Renal cortical epithelial cell (primary cell): ENCODE measurements around the gene SPIRE1. TPM values are rescaled to one million over a fixed set of nuclear protein-coding genes. Genes with fewer than 3 reads are reported as not detected.
A peak's percentile ranks its signal among the peaks of the same experiment; 100 is the strongest.
"Not testable (repeated sequence)": the region's sequence is repeated elsewhere in the genome, so short reads cannot be mapped to it uniquely, and the experiment has no call there.

Source experiments
- DNase-seq: peaks from one replicate; pipeline ENCODE4 v3.0.0-alpha.2; 2011; ENCODE audit warnings: low read depth
- total RNA-seq: library from RNA; depleted of rRNA; stranded (reverse); fragments of >200 nt; gene quantifications from 2 replicates; pipeline ENCODE4 v1.2.3, GENCODE V29; 2014

The SPIRE1 gene
- total RNA-seq, 1 donor from 2014 or later = 45.9 TPM

DNA sequence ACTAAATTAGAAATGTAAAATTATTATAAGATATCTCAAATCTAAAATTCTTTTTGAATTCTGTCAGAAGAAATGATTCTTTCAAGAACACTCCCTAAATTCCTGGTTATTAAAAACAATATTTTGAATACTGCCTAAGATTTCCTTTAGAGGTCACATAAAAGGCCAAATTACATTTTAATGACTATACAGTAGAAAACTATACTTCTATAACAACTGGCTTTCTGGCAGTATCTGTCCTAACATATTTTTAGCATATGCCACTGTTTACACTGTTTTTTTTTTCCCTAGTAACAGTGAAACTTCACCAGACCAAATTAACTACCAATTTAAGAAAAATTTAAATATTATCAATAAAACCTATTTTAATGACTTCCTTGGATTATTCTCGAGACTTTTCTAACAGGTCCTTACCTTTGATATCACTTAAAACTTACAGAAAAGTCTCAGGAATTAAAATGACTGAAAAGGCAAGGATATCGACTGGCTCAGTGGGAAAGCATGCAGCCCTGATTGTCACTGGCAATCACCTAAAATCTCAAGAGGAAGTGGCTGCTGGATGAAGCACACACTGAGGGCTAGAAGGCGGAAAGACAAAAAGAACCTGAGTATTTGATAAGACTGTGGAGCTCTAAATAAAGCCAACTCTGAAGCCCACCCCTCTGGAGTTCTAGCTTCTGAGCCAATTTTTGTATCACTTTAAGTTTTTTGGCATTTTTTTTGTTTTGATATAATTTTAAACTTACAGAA, 59.6 kb downstream of the SPIRE1 start:
- DNase-seq = no peak

DNA sequence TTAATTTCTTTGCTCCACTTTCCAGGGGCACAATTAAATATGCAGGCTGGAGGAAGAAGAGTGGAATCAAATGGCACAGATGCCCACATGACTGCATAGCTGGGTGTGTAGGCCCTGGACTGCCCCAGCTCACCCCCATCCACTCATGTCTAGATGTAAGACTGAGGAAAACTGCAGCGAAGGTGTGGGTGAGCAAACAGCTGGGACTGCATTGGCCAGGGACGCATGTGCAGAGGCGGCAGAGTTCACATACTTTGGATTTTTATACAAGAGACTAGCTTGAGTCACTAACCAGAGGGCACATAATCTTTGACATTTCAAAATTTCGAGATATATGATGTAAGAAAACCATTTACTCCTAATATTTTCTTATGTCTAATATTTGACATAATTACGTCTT, 60.1 kb downstream of the SPIRE1 start:
- DNase-seq = peak; percentile 90

DNA sequence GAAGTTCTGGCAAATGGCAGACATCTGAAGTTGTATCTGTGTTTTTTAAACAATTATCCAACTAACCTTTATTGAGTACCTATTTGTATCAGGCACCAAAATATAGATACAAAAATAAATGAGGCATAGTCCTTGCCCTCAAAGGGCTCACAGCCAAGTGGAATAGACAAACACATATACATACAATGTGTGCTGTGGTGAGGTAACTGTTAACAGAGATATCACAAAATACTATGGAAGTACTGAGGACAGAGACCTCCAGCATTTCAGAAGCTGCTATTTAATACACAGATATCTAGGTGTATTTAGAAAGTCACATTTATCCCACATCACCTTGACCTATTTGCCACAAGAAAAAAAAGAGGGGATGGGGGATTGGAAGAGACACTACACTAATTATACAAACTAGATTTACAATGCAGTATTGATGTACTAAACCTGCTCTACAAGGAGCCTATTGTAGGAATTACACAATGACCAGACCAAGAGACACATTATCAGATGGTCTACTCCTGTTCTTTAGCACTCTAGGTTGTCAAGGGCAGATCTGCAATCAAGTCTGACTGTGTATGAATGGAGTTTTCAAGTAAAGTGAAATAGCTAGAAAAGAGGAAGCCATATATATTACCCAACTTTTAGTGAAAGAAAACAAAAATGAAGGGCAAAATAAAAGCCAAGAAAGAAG, 62.2 kb downstream of the SPIRE1 start:
- DNase-seq = no peak

DNA sequence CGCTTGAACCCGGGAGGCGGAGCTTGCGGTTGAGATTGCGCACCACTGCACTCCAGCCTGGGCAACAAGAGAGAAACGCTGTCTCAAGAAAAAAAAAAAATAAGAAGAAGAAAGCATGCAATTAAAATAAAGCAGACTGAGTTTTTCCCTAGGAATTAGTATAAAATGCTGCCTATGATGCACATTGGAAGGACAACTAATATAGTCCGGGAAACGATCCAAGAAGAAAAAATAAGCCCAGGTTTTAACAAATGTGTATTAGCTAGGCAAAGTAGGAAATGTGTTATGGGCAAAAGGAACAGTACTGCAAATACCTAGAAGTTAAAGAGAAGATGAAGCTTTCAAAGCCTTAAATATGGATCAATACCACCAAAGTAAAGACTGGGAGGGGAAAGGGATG, 64.0 kb downstream of the SPIRE1 start:
- no peak for DNase-seq

DNA sequence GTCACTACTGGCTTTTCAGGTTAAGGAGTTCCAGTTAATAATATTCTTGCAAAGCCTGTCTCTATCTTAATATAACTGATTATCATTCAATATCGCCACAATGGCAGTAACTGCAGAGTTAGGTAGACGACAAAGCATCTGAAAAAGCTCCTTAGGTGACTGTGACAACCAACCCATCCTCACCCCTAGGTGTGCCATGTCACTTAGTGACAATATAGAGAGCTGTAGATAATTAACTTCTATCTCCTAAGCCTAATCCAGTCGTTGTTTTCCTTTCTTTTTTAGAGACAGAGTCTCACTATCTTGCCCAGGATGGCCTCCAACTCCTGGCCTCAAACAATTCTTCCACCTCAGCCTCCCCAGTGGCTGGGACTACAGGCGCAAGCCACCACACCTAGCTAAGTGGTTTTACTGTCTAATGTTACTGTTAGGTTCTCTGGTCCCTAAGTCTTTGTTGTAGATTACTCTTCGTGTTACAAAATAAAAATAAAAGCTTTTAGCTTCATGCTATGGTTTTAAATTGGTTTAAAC, 65.2 kb downstream of the SPIRE1 start:
- DNase-seq = no peak

DNA sequence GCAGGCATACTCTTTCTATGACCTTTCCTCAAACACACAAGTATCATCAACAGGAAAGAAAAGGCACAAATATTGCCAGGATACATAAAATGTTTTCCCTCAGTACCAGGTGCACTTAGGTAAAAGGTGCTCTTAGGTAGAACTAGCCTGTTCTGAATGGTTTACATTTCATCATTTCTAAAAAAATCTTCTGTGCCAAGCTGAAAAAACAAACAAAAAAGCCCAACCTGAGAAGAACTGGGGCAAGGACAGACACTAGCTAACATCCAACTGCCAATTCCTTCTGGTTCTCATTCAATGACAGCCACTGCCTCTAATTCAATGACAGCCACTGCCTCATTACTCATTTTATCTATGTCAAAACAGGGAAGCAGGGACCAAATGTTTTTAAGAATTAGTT, 68.5 kb downstream of the SPIRE1 start:
- DNase-seq = no peak

DNA sequence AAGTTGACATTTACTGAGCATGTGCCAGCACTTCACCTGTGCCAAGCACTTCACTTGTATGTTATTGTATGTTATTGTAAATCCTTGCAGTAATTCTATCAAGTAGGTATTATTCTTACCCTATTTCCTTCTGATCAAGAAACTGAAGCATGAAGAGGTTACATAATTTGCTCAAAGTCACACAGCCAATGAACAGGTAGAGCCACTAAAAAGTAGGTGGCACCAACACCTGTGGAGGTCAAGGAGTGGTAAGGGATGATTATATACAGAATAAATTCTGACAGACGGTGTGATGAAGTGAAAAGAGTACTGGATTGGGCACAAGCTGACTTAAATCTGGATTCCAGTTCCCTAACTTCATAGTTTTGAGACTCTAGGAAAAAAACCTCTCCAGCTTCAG, 71.0 kb downstream of the SPIRE1 start:
- DNase-seq = no peak

DNA sequence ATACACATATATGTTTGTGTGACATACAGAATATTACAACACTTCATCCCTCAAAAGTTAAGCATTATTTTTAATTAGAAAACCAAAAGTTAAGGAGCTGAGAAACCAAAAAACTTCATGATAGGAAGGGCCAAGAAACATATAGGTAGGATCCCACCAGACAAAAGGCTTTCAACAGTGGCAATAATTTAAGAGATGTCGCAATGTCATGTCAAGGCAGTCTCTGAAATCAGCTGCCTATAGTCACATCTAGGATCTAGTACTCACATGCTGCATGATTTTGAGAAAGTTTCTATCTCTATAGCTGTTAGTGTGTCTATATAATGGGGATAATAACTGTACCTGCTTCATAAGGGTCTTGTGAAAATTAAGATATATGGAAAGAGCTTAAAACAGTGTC, 72.7 kb downstream of the SPIRE1 start:
- no peak for DNase-seq

DNA sequence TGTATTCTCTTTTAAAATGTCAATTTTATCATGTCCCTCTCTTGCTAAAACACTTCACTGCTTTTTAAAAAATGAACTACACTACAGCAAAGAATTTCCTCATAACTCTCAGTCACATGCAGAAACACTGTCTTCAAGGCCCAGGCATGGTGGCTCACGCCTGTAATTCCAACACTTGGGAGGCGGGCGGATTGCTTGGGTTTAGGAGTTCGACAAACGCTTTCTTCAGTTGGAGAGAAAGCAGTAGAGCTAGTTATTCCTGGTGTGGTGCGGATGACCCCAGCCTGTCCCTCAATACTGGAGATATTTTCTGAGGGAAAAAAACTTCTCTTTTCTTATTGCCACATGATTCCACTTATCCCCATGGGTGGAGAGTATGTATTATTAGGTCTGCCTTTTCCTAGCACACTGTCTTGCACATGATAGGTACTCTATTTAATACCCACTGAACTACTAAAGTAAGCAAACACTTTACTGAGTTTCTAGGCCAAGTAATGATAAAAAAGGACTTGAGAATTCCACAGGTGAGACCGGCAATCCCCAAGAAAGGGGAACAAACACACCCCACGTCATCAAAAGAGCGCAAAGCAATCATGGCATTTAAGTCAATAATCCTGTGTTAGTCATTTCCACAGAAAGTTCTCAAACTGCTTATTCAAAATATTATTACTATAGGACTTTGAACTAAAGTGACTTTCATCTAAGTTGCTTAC, 77.1 kb downstream of the SPIRE1 start:
- no peak for DNase-seq

DNA sequence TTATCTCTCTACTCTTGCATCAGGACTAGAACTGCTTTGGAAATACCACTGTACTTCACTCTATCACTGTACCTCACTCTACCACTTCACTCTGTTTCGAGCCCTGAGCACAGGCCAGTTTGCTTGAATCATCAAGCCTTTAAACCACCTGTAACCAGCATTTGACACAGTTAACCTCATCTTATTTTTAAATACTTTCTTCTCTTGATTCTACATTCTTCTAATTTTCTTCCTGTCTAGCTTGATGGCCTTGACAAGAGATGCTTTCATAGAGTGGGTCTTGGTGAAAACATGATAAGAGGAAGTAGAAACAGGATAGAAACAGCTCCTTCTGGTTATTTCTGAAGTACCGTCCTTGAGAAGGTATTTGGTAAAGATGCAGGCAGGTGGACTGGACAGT, 78.1 kb downstream of the SPIRE1 start:
- no peak for DNase-seq

DNA sequence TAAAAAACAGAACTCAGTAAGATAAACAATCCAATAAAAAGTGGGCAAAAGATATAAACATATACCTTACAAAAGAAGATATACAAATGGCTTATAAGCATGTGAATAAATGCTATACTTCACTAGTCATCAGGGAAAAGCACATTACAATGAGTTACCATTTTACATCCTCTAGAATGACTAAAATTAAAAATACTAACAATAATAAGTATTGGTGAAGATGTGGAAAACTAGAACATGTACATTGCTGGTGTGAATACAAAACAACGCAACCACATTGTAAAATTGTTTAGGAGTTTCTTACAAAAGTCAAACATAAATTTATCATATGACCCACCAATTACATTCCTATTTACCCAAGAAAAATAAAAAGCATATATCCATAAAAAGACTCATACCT, 80.1 kb downstream of the SPIRE1 start:
- DNase-seq = no peak

DNA sequence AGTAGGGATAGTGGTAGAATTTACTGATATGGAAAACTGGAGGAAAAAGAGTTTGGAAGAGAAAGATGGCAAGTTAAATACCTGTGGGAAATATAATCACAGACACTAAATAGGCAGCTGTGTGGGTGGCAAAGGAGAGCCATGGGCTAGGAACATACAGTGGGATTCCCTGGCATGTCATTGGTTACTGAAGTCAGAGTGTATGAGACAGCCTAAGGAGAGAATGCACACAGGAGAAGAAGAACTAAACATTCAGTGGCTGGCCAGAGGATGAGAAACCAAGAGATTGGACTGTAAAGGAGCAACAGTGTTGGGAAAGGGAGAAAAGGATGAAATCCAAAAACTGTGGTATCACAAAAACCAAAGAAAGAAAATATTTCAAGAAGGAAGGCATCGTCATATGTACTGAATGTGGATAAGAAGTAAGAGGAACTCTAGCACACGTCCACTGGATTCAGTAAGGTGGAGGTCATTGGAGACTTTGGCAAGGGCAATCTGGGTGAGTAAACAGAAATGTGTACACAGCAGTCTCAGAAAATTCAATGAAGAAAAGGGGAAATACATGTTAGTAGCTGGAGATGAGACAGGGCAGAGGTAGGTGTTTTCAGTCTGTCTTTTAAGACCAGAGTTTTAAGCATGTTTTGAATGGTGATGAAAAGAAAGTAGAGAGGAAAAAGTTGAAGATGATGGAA, 83.3 kb downstream of the SPIRE1 start:
- no peak for DNase-seq

DNA sequence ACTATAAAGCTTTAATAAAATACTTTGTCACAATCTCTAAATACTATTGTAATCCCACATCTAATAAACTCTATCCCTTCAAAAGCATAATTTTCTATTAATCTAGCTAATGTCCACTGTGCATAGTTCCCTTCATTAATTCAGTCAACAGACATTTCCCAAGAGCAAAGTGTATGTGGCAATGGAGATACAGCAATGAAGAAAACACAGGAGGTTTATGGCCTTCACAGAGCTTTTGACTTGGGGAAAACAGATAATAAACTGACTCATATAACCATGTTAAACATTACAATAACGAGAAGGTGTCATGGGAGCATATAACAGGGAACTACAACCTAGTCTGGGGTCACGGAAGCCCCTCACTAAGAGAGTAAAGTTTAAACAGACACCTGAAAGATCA, 86.3 kb downstream of the SPIRE1 start:
- peak; percentile 57 for DNase-seq

DNA sequence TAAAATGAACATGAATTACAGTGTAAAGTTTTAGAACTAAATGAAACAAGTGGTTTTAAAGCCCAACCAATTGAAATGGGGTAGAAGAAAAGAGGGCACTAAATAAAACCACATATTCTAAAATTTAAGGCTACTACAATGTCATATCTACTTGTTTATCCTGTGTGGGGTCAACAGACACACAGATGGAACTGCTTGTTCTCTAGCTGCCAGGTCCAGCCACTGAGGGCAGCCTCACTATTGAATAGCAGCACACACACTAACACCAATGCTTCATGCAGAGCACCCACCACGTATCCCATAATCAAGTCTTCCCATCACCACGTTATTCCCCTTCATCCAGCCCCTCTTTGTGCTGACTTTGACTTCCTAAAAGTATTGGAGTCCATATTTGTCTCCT, 88.1 kb downstream of the SPIRE1 start:
- no peak for DNase-seq

DNA sequence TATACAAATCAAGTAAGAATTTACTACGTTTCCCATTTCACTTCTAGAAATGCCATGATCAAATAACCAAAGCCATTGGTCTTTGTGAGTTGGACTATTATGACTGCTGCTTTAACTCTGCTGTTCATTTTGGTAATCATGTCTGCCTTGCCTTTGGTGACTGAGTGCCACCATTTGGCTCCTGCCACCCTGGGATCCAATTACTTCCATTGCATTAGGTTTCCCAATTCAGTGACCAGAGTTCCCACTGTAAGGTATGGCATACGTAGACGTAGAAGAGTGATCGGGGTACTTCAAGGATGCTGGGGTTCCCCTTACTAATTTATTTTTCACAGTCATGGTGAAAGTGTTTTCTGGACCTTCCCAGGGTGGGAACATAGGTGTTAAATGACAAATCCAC, 90.1 kb downstream of the SPIRE1 start:
- no peak for DNase-seq

DNA sequence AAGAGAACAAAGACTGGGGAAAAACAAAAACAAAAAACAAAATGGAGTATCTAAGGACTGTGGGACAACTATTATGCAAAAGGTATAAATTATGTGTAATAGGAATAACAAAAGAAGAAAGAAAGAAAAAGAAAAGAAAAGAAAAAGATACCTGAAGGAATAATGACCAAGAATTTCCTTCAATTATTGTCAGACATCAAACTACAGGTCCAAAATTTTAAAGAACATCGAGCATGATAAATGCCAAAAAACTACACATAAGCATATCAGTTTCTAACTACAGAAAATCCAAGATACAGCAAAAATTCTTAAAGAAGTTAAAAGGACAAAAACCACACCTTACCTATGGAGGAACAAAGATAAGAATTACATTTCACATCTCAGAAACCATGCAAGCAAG, 93.0 kb downstream of the SPIRE1 start:
- no peak for DNase-seq

DNA sequence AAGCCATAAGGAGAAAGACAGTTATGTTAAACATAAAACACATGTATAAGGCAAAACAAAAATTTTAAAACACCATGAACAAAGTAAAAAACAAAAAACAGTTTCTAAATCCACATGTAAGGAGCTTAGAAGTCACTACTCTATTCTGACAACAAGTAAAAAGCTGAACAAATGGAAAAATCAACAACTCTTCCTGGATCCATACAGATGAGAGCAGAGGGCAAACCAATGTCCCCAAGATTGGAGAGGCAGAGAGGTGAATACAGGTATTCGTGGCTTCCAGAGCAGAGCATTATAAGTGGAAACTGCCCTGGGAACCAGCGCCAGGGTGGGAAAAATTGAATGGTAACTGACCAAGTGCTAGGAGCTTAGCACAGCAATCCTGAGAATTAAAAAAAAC, 93.5 kb downstream of the SPIRE1 start:
- DNase-seq = no peak

DNA sequence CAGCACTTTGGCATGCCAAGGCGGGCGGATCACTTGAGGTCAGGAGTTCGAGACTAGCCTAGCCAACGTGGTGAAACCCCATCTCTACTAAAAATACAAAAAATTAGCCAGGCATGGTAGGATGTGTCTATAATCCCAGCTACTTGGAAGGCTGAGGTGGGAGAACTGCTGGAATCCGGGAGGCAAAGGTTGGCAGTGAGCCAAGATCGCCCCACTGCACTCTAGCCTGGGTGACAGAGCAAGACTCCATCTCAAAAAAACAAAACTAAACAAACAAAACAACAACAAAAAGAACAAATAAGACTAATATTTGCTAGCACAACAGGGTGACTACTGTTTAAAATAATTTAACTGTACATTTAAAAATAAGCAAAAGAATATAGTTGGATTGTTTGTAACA, 97.3 kb downstream of the SPIRE1 start:
- not testable (repeated sequence) for DNase-seq

DNA sequence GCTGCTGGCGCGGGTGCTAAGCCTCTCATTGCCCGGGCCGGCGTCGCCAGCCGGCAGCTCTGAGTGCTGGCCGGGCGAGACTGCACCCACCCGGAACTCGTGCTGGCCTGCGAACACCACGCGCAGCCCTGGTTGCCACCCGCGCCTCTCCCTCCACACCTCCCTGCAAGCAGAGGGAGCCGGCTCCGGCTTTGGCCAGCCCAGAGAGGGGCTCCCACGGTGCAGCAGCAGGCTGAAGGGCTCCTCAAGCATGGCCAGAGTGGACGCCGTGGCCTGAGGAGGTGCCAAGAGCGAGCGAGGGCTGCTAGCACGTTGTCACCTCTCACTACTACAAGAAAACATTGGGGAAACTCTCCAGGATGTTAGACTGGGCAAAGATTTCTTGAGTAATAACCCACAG, 98.6 kb downstream of the SPIRE1 start:
- DNase-seq = no peak

DNA sequence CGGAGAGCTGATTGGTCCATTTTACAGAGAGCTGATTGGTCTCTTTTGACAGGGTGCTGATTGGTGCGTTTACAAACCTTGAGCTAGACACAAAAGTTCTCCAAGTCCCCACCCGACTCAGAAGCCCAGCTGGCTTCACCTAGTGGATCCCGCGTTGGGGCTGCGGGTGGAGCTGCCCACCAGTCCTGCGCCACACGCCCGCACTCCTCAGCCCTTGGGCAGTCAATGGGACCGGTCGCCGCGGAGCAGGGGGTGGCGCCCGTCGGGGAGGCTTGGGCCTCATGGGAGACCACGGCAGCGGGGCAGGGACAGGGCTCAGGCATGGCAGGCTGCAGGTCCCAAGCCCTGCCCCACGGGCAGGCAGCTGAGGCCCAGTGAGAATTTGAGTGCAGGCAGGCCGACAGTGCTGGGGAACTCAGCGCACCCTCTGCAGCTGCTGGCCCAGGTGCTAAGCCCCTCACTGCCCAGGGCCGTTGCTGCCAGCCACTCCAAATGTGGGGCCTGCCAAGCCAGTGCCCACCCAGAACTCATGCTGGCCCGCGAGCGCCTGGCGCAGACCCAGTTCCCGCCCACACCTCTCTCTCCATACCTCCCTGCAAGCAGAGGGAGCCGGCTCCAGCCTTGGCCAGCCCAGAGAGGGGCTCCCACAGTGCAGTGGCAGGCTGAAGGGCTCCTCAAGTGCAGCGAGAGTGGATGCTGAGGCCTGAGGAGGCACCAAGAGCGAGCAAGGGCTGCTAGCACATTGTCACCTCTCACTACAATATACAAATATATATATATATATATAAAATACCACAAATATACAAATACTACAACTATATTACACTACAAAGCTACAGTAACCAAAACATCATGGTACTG, 100.7 kb downstream of the SPIRE1 start:
- DNase-seq = no peak

DNA sequence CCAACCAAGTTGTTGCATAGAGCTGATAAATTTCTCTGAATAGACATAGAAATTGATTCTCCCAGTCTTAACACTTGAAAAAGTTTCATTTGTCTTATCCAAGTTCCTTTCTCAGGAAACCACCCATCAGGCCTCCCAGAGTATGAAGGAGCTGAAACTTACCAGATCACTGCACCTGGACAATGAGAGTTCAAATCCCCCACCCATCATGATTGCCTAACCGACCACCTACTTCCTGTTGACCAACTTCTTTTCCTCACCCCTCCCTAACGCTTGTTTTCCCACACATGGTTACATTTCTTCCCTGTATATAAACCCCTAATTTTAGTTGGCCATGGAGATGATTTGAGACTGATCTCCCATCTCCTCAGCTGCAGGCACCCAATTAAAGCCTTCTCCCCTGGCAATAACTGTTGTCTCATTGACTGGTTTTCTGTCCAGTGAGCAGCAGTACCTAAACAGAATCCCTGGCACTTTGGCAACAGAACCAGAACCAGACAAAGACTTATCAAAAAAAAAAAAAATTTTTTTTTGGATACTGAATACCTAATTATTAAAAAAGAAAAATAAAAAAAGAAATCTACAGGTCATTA, 103.0 kb downstream of the SPIRE1 start:
- DNase-seq = peak; percentile 53
